Activated naive CD4-positive, alpha-beta T cell (primary cell): ENCODE measurements around the gene ARL8B.
A peak's percentile ranks its signal among the peaks of the same experiment; 100 is the strongest.

Experiments
- DNase-seq, 4 experiments: peaks; one replicate each; lab custom pipeline; 2025; lab: John Stamatoyannopoulos, UW

The ARL8B gene

GRCh38 chr3:5187156-5187919 lies 65.2 kb downstream of the ARL8B start, which contains the start of gene EDEM1:
TSS of gene EDEM1 (plus strand) at chr3:5187707. CDS start at chr3:5187806, 99 bp downstream.
- DNase-seq: peak; percentile 83 to 94 (median 86)

GRCh38 chr3:5187920-5188418 lies 65.9 kb downstream of the ARL8B start:
- peak; percentile 20 to 43 (median 33) for DNase-seq

GRCh38 chr3:5188419-5189221 lies 66.5 kb downstream of the ARL8B start:
- peak in 2 of 4 experiments; percentile 32 to 34 for DNase-seq

- no peak for DNase-seq
Observed at GRCh38 chr3:5190147-5190791, 68.2 kb downstream of the ARL8B start.

GRCh38 chr3:5191555-5192304 lies 69.6 kb downstream of the ARL8B start:
- no peak for DNase-seq

- no peak for DNase-seq
Observed at GRCh38 chr3:5192571-5193365, 70.7 kb downstream of the ARL8B start.

- DNase-seq: no peak
Observed at GRCh38 chr3:5194341-5194740, 72.2 kb downstream of the ARL8B start.

- DNase-seq: no peak
Observed at GRCh38 chr3:5194801-5195509, 72.9 kb downstream of the ARL8B start.

GRCh38 chr3:5195605-5196004 lies 73.5 kb downstream of the ARL8B start:
- DNase-seq: no peak

- no peak for DNase-seq
Observed at GRCh38 chr3:5197022-5197421, 74.9 kb downstream of the ARL8B start.

GRCh38 chr3:5197470-5198312 lies 75.6 kb downstream of the ARL8B start:
- no peak for DNase-seq

GRCh38 chr3:5198313-5198677 lies 76.2 kb downstream of the ARL8B start:
- no peak for DNase-seq

- no peak for DNase-seq
Observed at GRCh38 chr3:5198986-5199731, 77.1 kb downstream of the ARL8B start.

GRCh38 chr3:5201536-5201935 lies 79.4 kb downstream of the ARL8B start:
- DNase-seq: no peak

GRCh38 chr3:5202222-5202621 lies 80.1 kb downstream of the ARL8B start:
- DNase-seq: no peak

- no peak for DNase-seq
Observed at GRCh38 chr3:5205165-5205941, 83.3 kb downstream of the ARL8B start.

- no peak for DNase-seq
Observed at GRCh38 chr3:5210926-5211325, 88.8 kb downstream of the ARL8B start.
